Measurements from ENCODE around the gene MCM9. TPM values are rescaled to one million over a fixed set of nuclear protein-coding genes. Genes with fewer than 3 reads are reported as not detected.

Gene MCM9
- total RNA-seq, 2 donors from 2014 or later: 13.6 to 24.8 TPM

DNA sequence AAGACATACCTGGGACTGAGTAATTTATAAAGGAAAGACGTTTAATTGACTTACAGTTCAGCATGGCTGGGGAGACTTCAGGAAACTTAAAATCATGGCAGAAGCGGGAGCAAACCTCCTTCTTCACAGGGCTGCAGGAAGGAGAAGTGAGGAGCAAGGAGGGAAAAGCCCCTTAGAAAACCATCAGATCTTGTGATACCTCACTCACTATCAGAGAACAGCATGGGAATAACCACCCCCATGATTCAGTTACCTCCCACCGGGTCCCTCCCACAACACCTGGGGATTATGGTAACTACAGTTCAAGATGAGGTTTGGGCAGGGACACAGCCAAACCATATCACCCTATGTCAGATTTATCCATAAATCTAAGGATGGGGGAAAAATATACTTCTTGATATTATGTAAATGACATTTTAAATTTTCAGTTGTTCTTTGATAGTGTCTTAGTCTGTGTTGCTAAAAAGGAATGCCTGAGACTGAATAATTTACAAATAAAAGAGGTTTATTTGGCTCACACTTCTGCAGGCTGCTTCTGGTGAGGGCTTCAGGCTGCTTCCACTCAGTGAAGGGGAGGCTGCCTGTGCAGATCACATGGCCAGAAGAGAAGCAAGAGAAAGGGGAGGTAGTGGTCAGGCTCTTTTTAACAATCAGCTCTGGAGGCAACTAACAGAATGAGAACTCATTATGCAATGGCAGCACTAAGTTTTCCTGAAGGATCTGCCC lies 1.2 kb upstream of the MCM9 start:
- Histone ChIP-seq H3K9me3 (no peaks in the 10 kb centered on the region), H3K4me3 (no peak overlapping the region), H3K27me3 (replicated peaks; ENCODE audit: insufficient read depth) (no peaks in the 10 kb centered on the region), H3K27ac (no peak overlapping the region), H3K4me1 (replicated peaks) (no peaks in the 10 kb centered on the region), H3K36me3 (no peaks in the 10 kb centered on the region)
- TF ChIP-seq POLR2A (IDR thresholded peaks at IDR 0.05) (no peak), POLR2AphosphoS5 (IDR thresholded peaks at IDR 0.05) (no peak)
- TF ChIP-seq, protein P1, sequence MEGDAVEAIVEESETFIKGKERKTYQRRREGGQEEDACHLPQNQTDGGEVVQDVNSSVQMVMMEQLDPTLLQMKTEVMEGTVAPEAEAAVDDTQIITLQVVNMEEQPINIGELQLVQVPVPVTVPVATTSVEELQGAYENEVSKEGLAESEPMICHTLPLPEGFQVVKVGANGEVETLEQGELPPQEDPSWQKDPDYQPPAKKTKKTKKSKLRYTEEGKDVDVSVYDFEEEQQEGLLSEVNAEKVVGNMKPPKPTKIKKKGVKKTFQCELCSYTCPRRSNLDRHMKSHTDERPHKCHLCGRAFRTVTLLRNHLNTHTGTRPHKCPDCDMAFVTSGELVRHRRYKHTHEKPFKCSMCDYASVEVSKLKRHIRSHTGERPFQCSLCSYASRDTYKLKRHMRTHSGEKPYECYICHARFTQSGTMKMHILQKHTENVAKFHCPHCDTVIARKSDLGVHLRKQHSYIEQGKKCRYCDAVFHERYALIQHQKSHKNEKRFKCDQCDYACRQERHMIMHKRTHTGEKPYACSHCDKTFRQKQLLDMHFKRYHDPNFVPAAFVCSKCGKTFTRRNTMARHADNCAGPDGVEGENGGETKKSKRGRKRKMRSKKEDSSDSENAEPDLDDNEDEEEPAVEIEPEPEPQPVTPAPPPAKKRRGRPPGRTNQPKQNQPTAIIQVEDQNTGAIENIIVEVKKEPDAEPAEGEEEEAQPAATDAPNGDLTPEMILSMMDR (IDR thresholded peaks at IDR 0.05): no peak
- 68% methylated on average over 3 of the region's 3 CpGs for WGBS
- no peak for DNase-seq (ENCODE audit: low spot score)
- intact Hi-C loops (cut with DNase I): no loop called here

DNA sequence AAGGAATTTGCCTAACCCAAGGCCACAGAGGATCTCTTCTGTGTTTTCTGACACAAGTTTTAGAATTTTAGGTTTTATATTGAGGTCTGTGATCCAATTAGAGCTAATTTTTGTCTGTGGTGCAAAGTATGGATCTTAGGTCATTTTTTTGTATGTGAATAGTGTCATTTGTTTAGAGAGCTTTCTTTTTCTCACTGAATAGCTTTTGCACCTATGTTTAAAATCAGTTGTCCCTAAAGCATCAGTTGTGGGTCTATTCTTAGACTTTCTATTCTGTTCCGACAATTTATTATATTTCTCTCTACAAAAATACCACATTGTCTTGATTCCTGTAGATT lies 341 bp upstream of the MCM9 start:
- intact Hi-C loops (cut with DNase I): no loop called here
- Histone ChIP-seq H3K4me1 (replicated peaks) (no peaks in the 10 kb centered on the region), H3K36me3 (no peaks in the 10 kb centered on the region), H3K9me3 (no peaks in the 10 kb centered on the region), H3K4me3 (peak overlapping the region; percentile 73 to 78), H3K27me3 (replicated peaks; ENCODE audit: insufficient read depth) (no peaks in the 10 kb centered on the region), H3K27ac (peak overlapping the region; percentile 87 to 92)
- no peak for DNase-seq (ENCODE audit: low spot score)
- no peak for TF ChIP-seq POLR2AphosphoS5 (IDR thresholded peaks at IDR 0.05)
- TF ChIP-seq, protein P1 (IDR thresholded peaks at IDR 0.05): no peak
- no peak for TF ChIP-seq POLR2A (IDR thresholded peaks at IDR 0.05)
- WGBS: 21% methylated on average over 1 of the region's 1 CpG

DNA sequence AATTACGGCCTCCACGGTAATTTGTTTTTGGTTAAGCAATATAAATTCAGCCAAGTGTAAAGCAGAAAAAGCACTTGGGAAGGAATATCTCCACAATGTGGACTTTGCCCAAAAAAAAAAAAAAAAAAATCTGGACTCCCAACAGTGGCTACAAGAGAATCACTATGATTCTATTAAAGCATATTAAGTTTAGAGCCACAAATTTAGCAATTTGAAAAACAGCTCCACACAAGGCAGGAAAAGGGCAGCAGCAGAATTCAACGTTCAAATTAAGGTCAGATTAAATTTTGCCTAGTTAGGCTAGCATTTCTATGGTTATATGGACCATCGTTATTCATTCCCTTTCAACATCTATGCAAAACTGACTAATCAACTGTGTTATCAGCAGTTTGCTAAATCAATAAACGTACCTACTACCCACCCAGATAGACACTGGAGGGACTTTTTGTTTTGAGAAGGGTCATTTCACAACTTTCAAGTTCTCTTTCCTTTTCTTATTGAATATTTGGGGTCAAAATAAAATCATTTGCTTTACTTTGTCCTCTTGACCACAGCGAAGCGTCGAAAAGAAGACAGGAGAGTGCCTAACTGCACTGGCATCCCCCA lies 1.0 kb downstream of the MCM9 start:
- no peak for DNase-seq (ENCODE audit: low spot score)
- Histone ChIP-seq H3K9me3 (no peaks in the 10 kb centered on the region), H3K36me3 (no peaks in the 10 kb centered on the region), H3K4me1 (replicated peaks) (no peaks in the 10 kb centered on the region), H3K27me3 (replicated peaks; ENCODE audit: insufficient read depth) (no peaks in the 10 kb centered on the region), H3K4me3 (peak overlapping the region; percentile 73 to 78), H3K27ac (peak overlapping the region in 1 of 2 donors; percentile 87)
- TF ChIP-seq POLR2AphosphoS5 (IDR thresholded peaks at IDR 0.05) (no peak), POLR2A (IDR thresholded peaks at IDR 0.05) (no peak)
- TF ChIP-seq, protein P1 (IDR thresholded peaks at IDR 0.05): no peak
- WGBS: 23% methylated on average over 8 of the region's 8 CpGs
- intact Hi-C loops (cut with DNase I): no loop called here

DNA sequence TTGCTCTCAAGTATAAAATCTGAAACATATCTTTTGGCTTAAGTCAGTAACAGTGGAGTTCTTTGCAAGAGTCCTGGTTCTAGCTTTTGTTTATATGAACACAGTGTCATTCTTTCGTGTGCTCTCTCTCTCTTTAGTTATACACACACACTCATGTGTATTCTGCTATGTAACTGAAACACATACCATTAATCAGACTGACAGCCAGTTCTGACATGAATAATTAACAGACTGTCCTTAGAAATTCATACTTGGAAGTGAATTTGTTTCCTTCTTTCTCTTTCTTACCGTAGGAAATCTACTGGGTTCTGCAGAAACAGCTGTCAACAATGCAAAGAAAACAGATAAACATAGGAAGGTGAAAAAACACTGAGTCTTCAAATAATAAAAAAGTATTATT lies 2.5 kb downstream of the MCM9 start:
- Histone ChIP-seq H3K36me3 (no peaks in the 10 kb centered on the region), H3K27ac (no peak overlapping the region), H3K9me3 (no peaks in the 10 kb centered on the region), H3K27me3 (replicated peaks; ENCODE audit: insufficient read depth) (no peaks in the 10 kb centered on the region), H3K4me3 (no peak overlapping the region), H3K4me1 (replicated peaks) (no peaks in the 10 kb centered on the region)
- 49% methylated on average over 2 of the region's 2 CpGs for WGBS
- no peak for DNase-seq (ENCODE audit: low spot score)
- intact Hi-C loops (cut with DNase I): no loop called here
- TF ChIP-seq, protein P1 (IDR thresholded peaks at IDR 0.05): no peak
- TF ChIP-seq POLR2A (IDR thresholded peaks at IDR 0.05): no peak
- TF ChIP-seq POLR2AphosphoS5 (IDR thresholded peaks at IDR 0.05): no peak

DNA sequence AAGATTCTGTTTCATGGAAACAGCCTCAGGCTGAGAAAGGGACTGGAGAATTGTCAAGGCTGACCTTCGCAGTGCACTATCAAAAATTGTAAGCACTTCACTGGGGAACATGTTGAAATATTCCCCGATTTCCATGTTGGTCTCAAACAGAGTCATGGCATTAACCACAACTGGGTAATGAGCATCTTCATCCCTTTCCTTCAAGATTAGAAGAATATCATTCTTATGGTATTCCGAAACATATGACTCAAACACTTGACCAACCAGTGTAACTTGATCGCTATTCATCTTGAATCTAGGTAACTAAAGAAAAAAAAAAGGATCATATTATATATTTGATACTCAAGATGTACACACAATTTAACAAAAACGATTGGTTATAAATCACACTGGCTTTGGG lies 3.5 kb downstream of the MCM9 start:
- Histone ChIP-seq H3K9me3 (no peaks in the 10 kb centered on the region), H3K4me1 (replicated peaks) (no peaks in the 10 kb centered on the region)

More for the DNA sequence above, 3.5 kb downstream of the MCM9 start:
- intact Hi-C loops (cut with DNase I): no loop called here
- WGBS: 92% methylated on average over 5 of the region's 5 CpGs
- TF ChIP-seq POLR2AphosphoS5 (IDR thresholded peaks at IDR 0.05) (no peak), POLR2A (IDR thresholded peaks at IDR 0.05) (no peak)
- TF ChIP-seq, protein P1 (IDR thresholded peaks at IDR 0.05): no peak
- H3K27ac ChIP-seq: no peak overlapping the region
- no peak overlapping the region for H3K4me3 ChIP-seq
- H3K36me3 ChIP-seq: no peaks in the 10 kb centered on the region
- H3K27me3 ChIP-seq (replicated peaks; ENCODE audit: insufficient read depth): no peaks in the 10 kb centered on the region
- no peak for DNase-seq (ENCODE audit: low spot score)
